ENCODE results near the gene EDEM2. TPM values are rescaled to one million over a fixed set of nuclear protein-coding genes. Genes with fewer than 3 reads are reported as not detected.

Gene EDEM2
- total and polyA plus RNA-seq, 2 donors (not counting 1 experiment from before 2014, with no cell fraction given): 28.1 to 30.4 TPM

GRCh38 chr20:35087355-35087754 lies 59.8 kb downstream of the EDEM2 start:
- Histone ChIP-seq H3K36me3 (replicated peaks in 1 of 2; ENCODE audit: control extremely low read depth in 1 of 2, control insufficient read depth in 1 of 2, extremely low read depth in 1 of 2, insufficient read depth in 2 of 2, low read length in 1 of 2) (peaks cover 0 to 3% of the 10 kb centered on the region in 2 experiments), H3K4me2 (replicated peaks; ENCODE audit: low read depth, low read length, poor library complexity, severe bottlenecking) (no peak overlapping the region), H3K9ac (ENCODE audit: low read length) (no peak overlapping the region), H3K79me2 (ENCODE audit: control insufficient read depth, insufficient read depth, low read length) (peaks cover 95% of the 10 kb centered on the region), H3K27me3 (replicated peaks in 1 of 4; ENCODE audit: control extremely low read depth in 1 of 4, control insufficient read depth in 3 of 4, insufficient read depth in 4 of 4, low read length in 3 of 4) (no peaks in the 10 kb centered on the region), H3K27ac (ENCODE audit: low read length in 2 of 2) (no peak overlapping the region), H3K9me3 (ENCODE audit: control extremely low read depth in 1 of 3, control insufficient read depth in 2 of 3, insufficient read depth in 1 of 3, low read length in 2 of 3) (no peaks in the 10 kb centered on the region), H3K4me3 (ENCODE audit: control extremely low read depth in 1 of 5, extremely low read depth in 1 of 5, insufficient read depth in 1 of 5, low read depth in 2 of 5, low read length in 4 of 5) (no peak overlapping the region), H3K4me1 (ENCODE audit: control insufficient read depth in 2 of 2, insufficient read depth in 2 of 2, low read length in 2 of 2) (peaks cover 12 to 14% of the 10 kb centered on the region in 2 donors), H2AFZ (ENCODE audit: insufficient read depth, low read depth, low read length, poor library complexity, severe bottlenecking) (no peak overlapping the region), H4K20me1 (ENCODE audit: control insufficient read depth, insufficient read depth, low read length, poor library complexity, severe bottlenecking) (peaks cover 45% of the 10 kb centered on the region)
- CTCF ChIA-PET: interaction anchor here (2.2 kb wide), 1 partner anchor 8 kb away, joined by 11 read pairs; no protein-coding TSS in a partner anchor
- Mint-ChIP-seq H3K4me1 (peaks cover 42% of the 10 kb centered on the region), H3K27ac (no peak overlapping the region), H3K4me3 (no peak overlapping the region), H3K9me3 (ENCODE audit: insufficient read depth) (no peaks in the 10 kb centered on the region), H3K27me3 (no peaks in the 10 kb centered on the region)
- TF ChIP-seq EZH2 (IDR thresholded peaks at IDR 0.05; ENCODE audit: borderline replicate concordance, insufficient read depth, low read depth, low read length, poor library complexity, severe bottlenecking): no peak
- TF ChIP-seq CTCF (IDR thresholded peaks at IDR 0.05): no peak
- POLR2A ChIA-PET: no interaction called here
- WGBS (ENCODE audit: insufficient coverage): 100% methylated on average over 3 of the region's 5 CpGs
- intact Hi-C loops (cut with micrococcal nuclease): no loop called here
- DNase-seq (no peak), ATAC-seq (ENCODE audit: low read depth) (no peak)

- Mint-ChIP-seq H3K4me3 (no peak overlapping the region), H3K9me3 (ENCODE audit: insufficient read depth) (no peaks in the 10 kb centered on the region), H3K4me1 (peaks cover 32% of the 10 kb centered on the region), H3K27me3 (no peaks in the 10 kb centered on the region), H3K27ac (no peak overlapping the region)
- Histone ChIP-seq H3K4me2 (replicated peaks; ENCODE audit: low read depth, low read length, poor library complexity, severe bottlenecking) (no peak overlapping the region), H3K27ac (ENCODE audit: low read length in 2 of 2) (no peak overlapping the region), H3K9me3 (ENCODE audit: control extremely low read depth in 1 of 3, control insufficient read depth in 2 of 3, insufficient read depth in 1 of 3, low read length in 2 of 3) (no peaks in the 10 kb centered on the region), H3K4me3 (ENCODE audit: control extremely low read depth in 1 of 5, extremely low read depth in 1 of 5, insufficient read depth in 1 of 5, low read depth in 2 of 5, low read length in 4 of 5) (no peak overlapping the region), H3K36me3 (replicated peaks in 1 of 2; ENCODE audit: control extremely low read depth in 1 of 2, control insufficient read depth in 1 of 2, extremely low read depth in 1 of 2, insufficient read depth in 2 of 2, low read length in 1 of 2) (peaks cover 0 to 3% of the 10 kb centered on the region in 2 experiments), H4K20me1 (ENCODE audit: control insufficient read depth, insufficient read depth, low read length, poor library complexity, severe bottlenecking) (peaks cover 59% of the 10 kb centered on the region), H3K9ac (ENCODE audit: low read length) (no peak overlapping the region), H2AFZ (ENCODE audit: insufficient read depth, low read depth, low read length, poor library complexity, severe bottlenecking) (no peak overlapping the region), H3K79me2 (ENCODE audit: control insufficient read depth, insufficient read depth, low read length) (peaks cover 95% of the 10 kb centered on the region), H3K4me1 (ENCODE audit: control insufficient read depth in 2 of 2, insufficient read depth in 2 of 2, low read length in 2 of 2) (peaks cover 0 to under 1% of the 10 kb centered on the region in 2 donors), H3K27me3 (replicated peaks in 1 of 4; ENCODE audit: control extremely low read depth in 1 of 4, control insufficient read depth in 3 of 4, insufficient read depth in 4 of 4, low read length in 3 of 4) (no peaks in the 10 kb centered on the region)
- WGBS (ENCODE audit: insufficient coverage): no CpG with 5 or more reads among the region's 11 CpGs
- intact Hi-C loops (cut with micrococcal nuclease): no loop called here
- DNase-seq (no peak), ATAC-seq (ENCODE audit: low read depth) (no peak)
- ChIA-PET POLR2A (no interaction called here), CTCF (interaction anchor here (1.1 to 2.2 kb wide), 3 partner anchors 10 to 21 kb away, joined by 5 to 11 read pairs (median 10); no protein-coding TSS in a partner anchor)
- TF ChIP-seq CTCF (IDR thresholded peaks at IDR 0.05) (no peak), EZH2 (IDR thresholded peaks at IDR 0.05; ENCODE audit: borderline replicate concordance, insufficient read depth, low read depth, low read length, poor library complexity, severe bottlenecking) (no peak)
These were observed 61.5 kb downstream of the EDEM2 start for GRCh38 chr20:35085477-35086225.
